ENCODE data around the gene SLC51A.
"Not testable (repeated sequence)": the region's sequence is repeated elsewhere in the genome, so short reads cannot be mapped to it uniquely, and the experiment has no call there.

The SLC51A gene

DNA sequence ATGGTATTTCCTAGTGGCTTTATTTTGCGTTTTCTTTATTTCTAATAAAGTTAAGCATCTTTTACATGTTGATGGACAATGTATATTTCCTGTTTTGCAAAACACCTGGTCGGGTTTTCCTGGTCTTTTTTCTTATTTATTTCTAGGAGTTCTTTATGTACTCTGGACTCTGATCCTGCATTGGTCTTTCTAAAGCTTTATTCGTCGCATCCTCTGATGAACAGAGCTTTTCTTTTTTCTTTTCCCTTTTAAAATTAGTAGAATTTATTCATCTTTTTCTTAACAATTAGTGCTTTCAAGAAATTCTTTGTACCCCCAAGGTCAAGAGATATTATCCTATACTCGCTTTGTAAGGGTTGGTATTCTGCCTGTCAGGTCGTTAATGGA is 37.3 kb upstream of the SLC51A start:
- peaks cover 36% of the 10 kb centered on the region for H3K4me1 ChIP-seq (ENCODE audit: control insufficient read depth, insufficient read depth, low read length, poor library complexity, severe bottlenecking)
- DNase-seq, result no peak
- no peaks in the 10 kb centered on the region for H3K27me3 ChIP-seq (replicated peaks; ENCODE audit: control insufficient read depth, insufficient read depth, low read length, poor library complexity, severe bottlenecking)
- no peak overlapping the region for H3K4me3 ChIP-seq (ENCODE audit: insufficient read depth, low read depth, low read length, poor library complexity, severe bottlenecking)
- H3K27ac ChIP-seq (ENCODE audit: insufficient read depth, low read length, poor library complexity, severe bottlenecking), result peak overlapping the region; percentile 78
- H3K9me3 ChIP-seq (ENCODE audit: control insufficient read depth, low read length), result no peaks in the 10 kb centered on the region
- no peaks in the 10 kb centered on the region for H3K36me3 ChIP-seq (ENCODE audit: control insufficient read depth, insufficient read depth, low read length)

DNA sequence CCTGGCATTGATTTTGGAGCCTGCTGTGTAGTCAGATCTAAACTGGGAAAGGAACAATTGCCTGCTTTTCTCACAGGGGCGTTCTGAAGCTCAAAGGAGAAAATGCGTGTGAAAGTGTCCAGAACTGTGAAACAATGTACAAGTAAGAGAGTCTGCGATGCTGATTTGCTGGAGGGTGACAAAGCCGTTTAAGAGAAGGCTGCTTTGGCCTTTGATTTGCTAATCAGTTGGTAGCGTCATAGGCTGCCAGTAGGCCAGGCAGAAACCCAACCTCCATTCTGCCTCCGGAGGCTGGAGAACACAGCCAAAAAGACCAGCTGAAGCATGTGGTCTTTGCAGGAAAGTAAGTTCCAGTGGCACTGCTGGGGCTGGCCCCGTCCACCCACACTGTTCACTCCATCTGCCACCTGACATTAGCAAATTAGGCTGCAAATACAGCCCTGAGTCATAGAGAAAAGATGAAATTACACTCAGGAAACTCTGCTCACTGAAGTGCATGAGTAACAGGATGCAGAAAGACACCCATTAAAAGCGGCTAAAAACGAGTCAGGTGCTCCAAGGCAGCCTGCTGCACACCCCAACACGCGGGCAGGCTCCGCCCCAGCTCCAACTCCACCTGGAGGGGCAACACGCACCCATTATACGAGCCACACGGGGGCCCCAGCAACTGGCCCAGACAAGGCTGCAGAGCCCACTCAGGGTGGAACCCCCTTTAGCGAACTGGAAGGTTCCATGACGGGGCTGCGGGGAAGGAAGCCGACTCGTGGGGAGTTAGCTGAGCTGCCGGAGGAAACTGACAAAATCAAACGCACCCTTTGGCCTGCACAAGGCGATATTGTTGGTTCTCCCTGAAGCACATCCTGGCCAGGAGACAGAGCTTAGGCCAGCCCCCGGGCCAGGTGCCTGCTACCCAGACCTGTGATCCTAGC is 36.7 kb upstream of the SLC51A start:
- H3K36me3 ChIP-seq (ENCODE audit: control insufficient read depth, insufficient read depth, low read length), result no peaks in the 10 kb centered on the region
- peaks cover 36% of the 10 kb centered on the region for H3K4me1 ChIP-seq (ENCODE audit: control insufficient read depth, insufficient read depth, low read length, poor library complexity, severe bottlenecking)
- no peaks in the 10 kb centered on the region for H3K27me3 ChIP-seq (replicated peaks; ENCODE audit: control insufficient read depth, insufficient read depth, low read length, poor library complexity, severe bottlenecking)
- DNase-seq, result peak; percentile 63 to 75 (median 70)
- H3K27ac ChIP-seq (ENCODE audit: insufficient read depth, low read length, poor library complexity, severe bottlenecking), result peak overlapping the region; percentile 78
- peak overlapping the region; percentile 23 for H3K4me3 ChIP-seq (ENCODE audit: insufficient read depth, low read depth, low read length, poor library complexity, severe bottlenecking)
- no peaks in the 10 kb centered on the region for H3K9me3 ChIP-seq (ENCODE audit: control insufficient read depth, low read length)

DNA sequence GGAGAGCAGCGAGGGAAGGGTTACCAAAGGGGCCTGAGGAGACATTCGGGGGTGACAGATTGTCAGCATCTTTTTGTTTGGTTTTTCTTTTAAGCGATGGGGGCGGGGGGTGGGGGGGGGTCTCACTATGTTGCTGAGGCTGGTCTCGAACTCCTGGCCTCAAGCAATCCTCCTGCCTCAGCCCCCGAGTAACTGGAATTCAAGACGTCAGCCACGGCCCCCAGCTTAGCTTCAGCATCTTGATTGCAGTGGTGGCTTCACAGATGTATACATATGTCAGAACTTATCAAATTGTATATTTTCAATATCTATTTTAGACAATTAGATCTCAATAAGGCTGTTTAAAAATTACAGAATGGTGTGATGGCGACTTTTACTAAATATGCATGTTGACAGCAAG is 36.0 kb upstream of the SLC51A start:
- Histone ChIP-seq H3K9me3 (ENCODE audit: control insufficient read depth, low read length) (no peaks in the 10 kb centered on the region), H3K27ac (ENCODE audit: insufficient read depth, low read length, poor library complexity, severe bottlenecking) (peak overlapping the region; percentile 78), H3K4me3 (ENCODE audit: insufficient read depth, low read depth, low read length, poor library complexity, severe bottlenecking) (peak overlapping the region; percentile 23), H3K36me3 (ENCODE audit: control insufficient read depth, insufficient read depth, low read length) (no peaks in the 10 kb centered on the region), H3K4me1 (ENCODE audit: control insufficient read depth, insufficient read depth, low read length, poor library complexity, severe bottlenecking) (peaks cover 36% of the 10 kb centered on the region), H3K27me3 (replicated peaks; ENCODE audit: control insufficient read depth, insufficient read depth, low read length, poor library complexity, severe bottlenecking) (no peaks in the 10 kb centered on the region)
- DNase-seq, result no peak

DNA sequence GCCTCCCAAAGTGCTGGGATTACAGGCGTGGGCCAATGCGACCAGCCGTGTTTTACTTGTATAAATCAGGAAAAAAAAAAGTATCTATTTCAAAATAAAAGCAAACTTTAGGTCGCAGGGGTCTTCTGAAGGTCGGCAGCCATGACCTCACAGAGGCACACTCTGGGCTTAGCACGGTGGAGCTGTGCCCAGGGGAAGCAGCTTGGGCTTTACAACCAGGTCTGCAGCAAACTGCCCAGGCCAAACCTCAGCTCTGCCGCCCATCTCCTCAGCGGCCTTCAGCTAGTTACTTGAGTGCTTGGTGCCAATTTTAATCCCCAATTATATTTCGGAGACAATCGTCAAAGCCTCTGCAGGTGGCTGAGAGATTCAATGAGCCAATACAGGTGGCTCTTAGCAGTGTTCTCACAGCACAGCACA is 35.2 kb upstream of the SLC51A start:
- no peaks in the 10 kb centered on the region for H3K27me3 ChIP-seq (replicated peaks; ENCODE audit: control insufficient read depth, insufficient read depth, low read length, poor library complexity, severe bottlenecking)
- H3K4me3 ChIP-seq (ENCODE audit: insufficient read depth, low read depth, low read length, poor library complexity, severe bottlenecking), result no peak overlapping the region
- H3K4me1 ChIP-seq (ENCODE audit: control insufficient read depth, insufficient read depth, low read length, poor library complexity, severe bottlenecking), result peaks cover 36% of the 10 kb centered on the region
- H3K27ac ChIP-seq (ENCODE audit: insufficient read depth, low read length, poor library complexity, severe bottlenecking), result peak overlapping the region; percentile 78
- no peak for DNase-seq
- H3K9me3 ChIP-seq (ENCODE audit: control insufficient read depth, low read length), result no peaks in the 10 kb centered on the region
- H3K36me3 ChIP-seq (ENCODE audit: control insufficient read depth, insufficient read depth, low read length), result no peaks in the 10 kb centered on the region

DNA sequence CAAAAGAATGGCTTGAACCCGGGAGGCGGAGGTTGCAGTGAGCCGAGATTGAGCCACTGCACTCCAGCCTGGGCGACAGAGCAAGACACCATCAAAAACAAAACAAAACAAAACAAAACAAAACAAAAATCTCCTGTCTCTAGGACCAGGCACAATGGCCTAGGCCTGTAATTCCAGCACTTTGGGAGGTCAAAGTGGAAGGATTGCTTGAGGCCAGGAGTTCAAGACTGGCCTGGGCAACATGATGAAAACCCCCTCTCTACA is 32.2 kb upstream of the SLC51A start:
- not testable (repeated sequence) for H3K4me3 ChIP-seq (ENCODE audit: insufficient read depth, low read depth, low read length, poor library complexity, severe bottlenecking); H3K27ac ChIP-seq (ENCODE audit: insufficient read depth, low read length, poor library complexity, severe bottlenecking); H3K27me3 ChIP-seq (replicated peaks; ENCODE audit: control insufficient read depth, insufficient read depth, low read length, poor library complexity, severe bottlenecking); H3K9me3 ChIP-seq (ENCODE audit: control insufficient read depth, low read length); DNase-seq; H3K36me3 ChIP-seq (ENCODE audit: control insufficient read depth, insufficient read depth, low read length)
- H3K4me1 ChIP-seq (ENCODE audit: control insufficient read depth, insufficient read depth, low read length, poor library complexity, severe bottlenecking), result peaks cover 37% of the 10 kb centered on the region

DNA sequence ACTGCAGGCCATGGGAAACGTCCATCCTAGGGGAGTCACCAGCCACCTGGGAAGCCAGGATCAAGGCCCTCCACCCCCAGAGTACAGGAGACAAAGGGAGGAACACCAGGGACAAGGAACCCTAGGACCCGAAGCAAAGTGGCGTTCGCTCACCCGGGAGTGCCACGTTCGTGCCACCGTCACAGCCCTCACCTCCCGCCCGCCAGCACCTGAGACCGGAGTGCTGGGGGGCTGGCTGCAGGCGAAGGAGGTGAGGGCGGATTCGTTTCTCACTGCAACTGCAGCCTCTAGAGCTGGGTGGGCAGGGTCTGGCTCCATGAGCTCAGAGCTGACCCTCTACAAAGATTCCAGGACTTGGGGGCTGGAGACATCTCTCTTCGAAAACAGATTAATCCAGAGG is 31.5 kb upstream of the SLC51A start:
- DNase-seq, result no peak
- Histone ChIP-seq H3K4me1 (ENCODE audit: control insufficient read depth, insufficient read depth, low read length, poor library complexity, severe bottlenecking) (peaks cover 30% of the 10 kb centered on the region), H3K36me3 (ENCODE audit: control insufficient read depth, insufficient read depth, low read length) (no peaks in the 10 kb centered on the region), H3K4me3 (ENCODE audit: insufficient read depth, low read depth, low read length, poor library complexity, severe bottlenecking) (no peak overlapping the region), H3K27me3 (replicated peaks; ENCODE audit: control insufficient read depth, insufficient read depth, low read length, poor library complexity, severe bottlenecking) (no peaks in the 10 kb centered on the region), H3K27ac (ENCODE audit: insufficient read depth, low read length, poor library complexity, severe bottlenecking) (no peak overlapping the region), H3K9me3 (ENCODE audit: control insufficient read depth, low read length) (no peaks in the 10 kb centered on the region)

DNA sequence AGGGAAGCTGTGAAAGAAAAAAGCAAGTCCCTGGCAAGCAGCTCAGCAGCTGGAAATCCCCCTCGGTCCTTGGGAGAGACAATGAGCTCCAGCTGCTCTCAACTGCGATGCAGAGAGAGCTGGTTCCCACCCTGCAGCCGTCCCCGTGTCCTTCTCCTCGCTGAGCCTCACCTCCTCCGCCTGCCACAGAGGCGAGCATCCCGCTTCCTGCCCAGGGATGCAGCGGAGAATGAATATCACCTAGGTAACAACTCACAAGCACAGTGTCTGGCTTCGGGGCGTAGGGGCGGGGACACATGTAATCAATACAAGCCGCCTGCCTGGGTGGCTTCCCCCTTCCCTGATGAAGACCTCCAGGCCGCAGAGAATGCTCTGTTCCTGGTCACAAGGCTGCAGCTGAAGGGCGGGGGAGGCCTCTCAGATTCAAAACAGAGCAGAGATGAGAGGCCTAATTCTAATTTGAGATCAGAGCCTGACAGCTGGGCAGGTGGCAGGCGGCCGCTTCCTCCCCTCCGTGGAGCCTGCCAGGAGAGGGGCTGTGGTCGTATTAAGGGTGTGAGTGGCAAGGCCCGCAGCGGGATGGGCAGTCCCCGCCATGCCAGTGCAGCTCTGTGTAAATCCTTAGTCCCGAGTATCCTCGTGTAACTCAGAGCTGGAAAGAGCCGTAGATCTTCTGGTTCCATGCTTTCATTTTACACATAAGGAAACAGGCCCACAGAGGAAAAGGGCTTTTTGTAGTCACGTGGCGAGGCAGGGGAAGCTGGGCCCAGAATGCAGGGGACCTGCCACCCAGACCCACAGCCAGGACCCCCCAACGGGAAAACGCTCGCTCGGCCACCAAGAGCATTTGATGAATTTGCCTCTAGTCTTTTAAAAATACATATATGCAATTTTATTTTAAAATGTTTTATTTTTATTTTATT is 29.4 kb upstream of the SLC51A start:
- Histone ChIP-seq H3K27ac (ENCODE audit: insufficient read depth, low read length, poor library complexity, severe bottlenecking) (peak overlapping the region; percentile 43), H3K4me1 (ENCODE audit: control insufficient read depth, insufficient read depth, low read length, poor library complexity, severe bottlenecking) (peaks cover 14% of the 10 kb centered on the region), H3K36me3 (ENCODE audit: control insufficient read depth, insufficient read depth, low read length) (no peaks in the 10 kb centered on the region), H3K27me3 (replicated peaks; ENCODE audit: control insufficient read depth, insufficient read depth, low read length, poor library complexity, severe bottlenecking) (no peaks in the 10 kb centered on the region), H3K9me3 (ENCODE audit: control insufficient read depth, low read length) (no peaks in the 10 kb centered on the region), H3K4me3 (ENCODE audit: insufficient read depth, low read depth, low read length, poor library complexity, severe bottlenecking) (peak overlapping the region; percentile 22)
- DNase-seq, result no peak

DNA sequence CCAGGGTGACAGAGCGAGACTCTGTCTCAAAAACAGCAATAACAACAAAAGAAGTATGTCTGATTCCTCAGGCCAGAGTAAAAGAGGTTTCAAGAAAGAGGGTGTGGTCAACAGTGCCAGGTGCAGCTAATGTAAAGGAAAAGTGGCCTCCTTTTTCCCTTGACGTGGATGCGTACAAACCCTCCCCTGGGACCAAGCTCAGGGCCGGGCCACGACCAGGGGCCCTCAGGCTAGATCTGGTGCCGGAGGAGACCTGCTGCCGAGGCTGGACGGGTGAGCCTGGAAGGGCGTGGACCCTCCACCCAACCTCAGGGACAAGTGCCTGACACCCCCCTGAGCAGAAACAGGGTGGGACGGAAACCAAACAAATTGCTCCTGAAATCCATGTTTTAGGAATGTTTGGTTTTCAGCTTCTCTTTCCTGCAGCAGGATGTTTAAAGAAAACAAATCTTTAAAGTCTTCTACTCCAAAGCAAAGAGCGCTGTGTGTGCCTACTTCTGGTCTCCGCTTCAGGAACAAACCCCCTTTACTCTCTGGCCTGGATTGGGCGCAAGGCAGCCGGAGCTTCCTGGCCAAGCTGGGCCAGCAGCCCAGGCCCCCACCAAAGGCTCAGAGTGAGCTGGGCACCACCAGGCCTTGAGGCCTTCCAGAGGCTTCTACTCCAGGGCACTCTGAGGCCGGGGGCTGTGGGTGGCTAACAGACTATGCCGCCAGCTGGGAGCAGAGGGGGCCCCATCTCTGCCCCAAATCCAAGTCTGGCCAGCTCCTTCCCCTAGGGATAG is 26.6 kb upstream of the SLC51A start:
- no peaks in the 10 kb centered on the region for H3K9me3 ChIP-seq (ENCODE audit: control insufficient read depth, low read length)
- peaks cover 21% of the 10 kb centered on the region for H3K4me1 ChIP-seq (ENCODE audit: control insufficient read depth, insufficient read depth, low read length, poor library complexity, severe bottlenecking)
- no peak for DNase-seq
- H3K27me3 ChIP-seq (replicated peaks; ENCODE audit: control insufficient read depth, insufficient read depth, low read length, poor library complexity, severe bottlenecking), result no peaks in the 10 kb centered on the region
- no peak overlapping the region for H3K27ac ChIP-seq (ENCODE audit: insufficient read depth, low read length, poor library complexity, severe bottlenecking)
- no peaks in the 10 kb centered on the region for H3K36me3 ChIP-seq (ENCODE audit: control insufficient read depth, insufficient read depth, low read length)
- H3K4me3 ChIP-seq (ENCODE audit: insufficient read depth, low read depth, low read length, poor library complexity, severe bottlenecking), result no peak overlapping the region

DNA sequence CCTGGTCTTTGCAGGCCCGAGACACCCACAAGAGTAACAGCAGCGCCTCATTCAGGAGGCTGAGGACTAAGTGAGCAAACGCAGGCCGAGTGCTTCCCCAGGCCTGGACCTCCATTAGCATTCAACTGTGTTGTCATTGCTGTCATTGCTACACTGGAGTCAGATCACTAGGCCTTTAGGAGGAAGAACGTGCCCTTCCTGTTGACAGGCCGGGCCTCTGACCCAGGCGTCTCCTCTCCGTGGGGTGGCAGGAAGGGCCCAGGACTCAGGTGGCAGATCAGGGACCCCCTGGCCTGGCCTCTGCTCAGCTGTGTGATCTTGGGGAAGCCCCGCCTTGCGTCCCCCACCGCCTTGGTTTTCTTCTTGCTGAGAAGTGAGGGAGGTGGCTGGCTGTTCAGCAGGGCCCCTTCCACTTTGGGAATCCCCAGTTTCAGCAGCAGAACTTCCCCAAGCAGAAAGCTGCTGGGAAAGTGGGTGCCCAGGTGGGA is 24.3 kb upstream of the SLC51A start:
- H3K4me1 ChIP-seq (ENCODE audit: control insufficient read depth, insufficient read depth, low read length, poor library complexity, severe bottlenecking), result peaks cover 25% of the 10 kb centered on the region
- peak in 2 of 3 donors; percentile 45 to 48 for DNase-seq

More for the DNA sequence above, 24.3 kb upstream of the SLC51A start:
- Histone ChIP-seq H3K9me3 (ENCODE audit: control insufficient read depth, low read length) (no peaks in the 10 kb centered on the region), H3K27ac (ENCODE audit: insufficient read depth, low read length, poor library complexity, severe bottlenecking) (peak overlapping the region; percentile 81), H3K4me3 (ENCODE audit: insufficient read depth, low read depth, low read length, poor library complexity, severe bottlenecking) (no peak overlapping the region), H3K27me3 (replicated peaks; ENCODE audit: control insufficient read depth, insufficient read depth, low read length, poor library complexity, severe bottlenecking) (no peaks in the 10 kb centered on the region), H3K36me3 (ENCODE audit: control insufficient read depth, insufficient read depth, low read length) (no peaks in the 10 kb centered on the region)

Measured in effector memory CD4-positive, alpha-beta T cell (primary cell).